Neural crest cell (in vitro differentiated cells): ENCODE measurements around the gene CCDC78. TPM values are rescaled to one million over a fixed set of nuclear protein-coding genes. Genes with fewer than 3 reads are reported as not detected.

Source experiments
- DNase-seq: peaks from one replicate; pipeline ENCODE4 v3.0.0; 2021; ENCODE audit warnings: low read depth, mixed read lengths, low spot score
- H3K27ac Mint-ChIP-seq: one replicate; pipeline ENCODE4 v1.8.0; 2021; ENCODE audit warnings: mild to moderate bottlenecking, mixed read lengths; ENCODE audit not compliant: unreplicated experiment
- H3K27me3 Mint-ChIP-seq: 2 replicates; pipeline ENCODE4 v1.8.0; 2021; ENCODE audit warnings: low read depth, mild to moderate bottlenecking, mixed read lengths
- H3K36me3 Mint-ChIP-seq: 2 replicates; pipeline ENCODE4 v1.8.0; 2021; ENCODE audit warnings: low read depth, mild to moderate bottlenecking, mixed read lengths
- H3K4me1 Mint-ChIP-seq: 2 replicates; pipeline ENCODE4 v1.8.0; 2021; ENCODE audit warnings: mixed read lengths
- H3K4me3 Mint-ChIP-seq: one replicate; pipeline ENCODE4 v1.8.0; 2021; ENCODE audit warnings: mild to moderate bottlenecking, mixed read lengths
- H3K9me3 Mint-ChIP-seq: 2 replicates; pipeline ENCODE4 v1.8.0; 2021; ENCODE audit warnings: mixed read lengths
- CTCF ChIP-seq: fragments of 200-600 bp; sonication (generic); conservative IDR thresholded peaks from 2 replicates; pipeline ENCODE4 v1.5.0; 2021; ENCODE audit warnings: antibody characterized with exemption, mild to moderate bottlenecking
- long read RNA-seq: library from polyadenylated mRNA; unstranded; transcript quantifications from one replicate; pipeline ENCODE4 v2.0.0, GENCODE V29; 2020
- total RNA-seq: library from RNA; stranded (reverse); gene quantifications from 2 replicates; pipeline ENCODE4 v1.2.1, GENCODE V29; 2021

The CCDC78 gene
- total RNA-seq, result 7.0 and 7.2 TPM in 2 replicates
- long read RNA-seq, result 0 reads

- no peaks in the 10 kb centered on the region for H3K4me1 Mint-ChIP-seq
- no peak within 1 kb of the TSS for H3K27ac Mint-ChIP-seq
- no peak for TF ChIP-seq CTCF
- H3K36me3 Mint-ChIP-seq, result no peaks in the 10 kb centered on the region
- no peaks in the 10 kb centered on the region for H3K9me3 Mint-ChIP-seq
- DNase-seq, result no peak
- peaks cover 6% of the 10 kb centered on the region for H3K27me3 Mint-ChIP-seq
- H3K4me3 Mint-ChIP-seq, result peak within 1 kb of the TSS; percentile 83
These were observed at the start of gene CCDC78, which contains the start of gene HAGHL for GRCh38 chr16:726438-727290. Gene CCDC78, minus strand, starts transcription at chr16:726443. Its CDS starts 76 bp downstream, at chr16:726367. Gene HAGHL, plus strand, starts transcription at chr16:727106. Its CDS starts 404 bp downstream, at chr16:727510.

GRCh38 chr16:775236-775796 is 49.1 kb upstream of the CCDC78 start:
- DNase-seq, result no peak
- Mint-ChIP-seq H3K4me3 (no peak overlapping the region), H3K9me3 (no peaks in the 10 kb centered on the region), H3K4me1 (no peaks in the 10 kb centered on the region), H3K27me3 (no peaks in the 10 kb centered on the region), H3K36me3 (no peaks in the 10 kb centered on the region), H3K27ac (no peak overlapping the region)
- TF ChIP-seq CTCF, result no peak

- H3K27me3 Mint-ChIP-seq, result no peaks in the 10 kb centered on the region
- no peak overlapping the region for H3K27ac Mint-ChIP-seq
- H3K4me1 Mint-ChIP-seq, result no peaks in the 10 kb centered on the region
These were observed 48.1 kb upstream of the CCDC78 start for GRCh38 chr16:774086-775001.

GRCh38 chr16:772959-773358 is 46.7 kb upstream of the CCDC78 start:
- no peaks in the 10 kb centered on the region for H3K4me1 Mint-ChIP-seq

More at GRCh38 chr16:774086-775001, 48.1 kb upstream of the CCDC78 start:
- DNase-seq, result no peak
- TF ChIP-seq CTCF, result no peak
- no peak overlapping the region for H3K4me3 Mint-ChIP-seq
- H3K36me3 Mint-ChIP-seq, result no peaks in the 10 kb centered on the region
- no peaks in the 10 kb centered on the region for H3K9me3 Mint-ChIP-seq

More at GRCh38 chr16:772959-773358, 46.7 kb upstream of the CCDC78 start:
- Mint-ChIP-seq H3K9me3 (no peaks in the 10 kb centered on the region), H3K4me3 (no peak overlapping the region), H3K36me3 (no peaks in the 10 kb centered on the region), H3K27ac (no peak overlapping the region), H3K27me3 (no peaks in the 10 kb centered on the region)
- TF ChIP-seq CTCF, result no peak
- no peak for DNase-seq
